HL-60/S4 treated with phorbol 12-myristate 13-acetate at 8.2 ng/mL for 4 days and 3 days (cell line): ENCODE measurements around the gene STK32C.
"Not testable (repeated sequence)": the region's sequence is repeated elsewhere in the genome, so short reads cannot be mapped to it uniquely, and the experiment has no call there.

Experiments used
- in situ Hi-C: fragments of 300-500 bp; cut with MboI; formaldehyde crosslinking; loops from 2 replicates; pipeline ENCODE4 v1.15.0; 2022; ENCODE audit warnings: low sequenced_read_pairs

STK32C gene

DNA sequence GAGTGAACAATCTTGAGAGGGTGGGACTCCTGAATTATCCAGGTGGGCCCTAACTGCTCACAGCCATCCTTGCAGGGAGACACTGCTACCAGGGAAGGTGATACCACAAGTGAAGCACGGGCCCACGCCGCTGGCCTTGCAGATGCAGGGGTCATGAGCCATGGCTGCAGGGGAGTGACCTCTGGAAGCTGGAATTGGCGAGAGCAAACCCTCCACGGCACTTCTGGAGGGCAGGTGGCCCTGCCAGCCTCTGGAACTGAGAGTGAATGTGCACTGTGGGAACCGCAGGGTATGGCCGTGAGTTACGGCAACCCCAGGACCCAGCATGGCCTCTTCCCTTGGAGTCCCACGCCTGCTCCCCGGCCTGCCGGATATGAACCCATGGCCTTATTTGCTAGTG, 37.5 kb downstream of the STK32C start:
- in situ Hi-C loops = no loop called here

DNA sequence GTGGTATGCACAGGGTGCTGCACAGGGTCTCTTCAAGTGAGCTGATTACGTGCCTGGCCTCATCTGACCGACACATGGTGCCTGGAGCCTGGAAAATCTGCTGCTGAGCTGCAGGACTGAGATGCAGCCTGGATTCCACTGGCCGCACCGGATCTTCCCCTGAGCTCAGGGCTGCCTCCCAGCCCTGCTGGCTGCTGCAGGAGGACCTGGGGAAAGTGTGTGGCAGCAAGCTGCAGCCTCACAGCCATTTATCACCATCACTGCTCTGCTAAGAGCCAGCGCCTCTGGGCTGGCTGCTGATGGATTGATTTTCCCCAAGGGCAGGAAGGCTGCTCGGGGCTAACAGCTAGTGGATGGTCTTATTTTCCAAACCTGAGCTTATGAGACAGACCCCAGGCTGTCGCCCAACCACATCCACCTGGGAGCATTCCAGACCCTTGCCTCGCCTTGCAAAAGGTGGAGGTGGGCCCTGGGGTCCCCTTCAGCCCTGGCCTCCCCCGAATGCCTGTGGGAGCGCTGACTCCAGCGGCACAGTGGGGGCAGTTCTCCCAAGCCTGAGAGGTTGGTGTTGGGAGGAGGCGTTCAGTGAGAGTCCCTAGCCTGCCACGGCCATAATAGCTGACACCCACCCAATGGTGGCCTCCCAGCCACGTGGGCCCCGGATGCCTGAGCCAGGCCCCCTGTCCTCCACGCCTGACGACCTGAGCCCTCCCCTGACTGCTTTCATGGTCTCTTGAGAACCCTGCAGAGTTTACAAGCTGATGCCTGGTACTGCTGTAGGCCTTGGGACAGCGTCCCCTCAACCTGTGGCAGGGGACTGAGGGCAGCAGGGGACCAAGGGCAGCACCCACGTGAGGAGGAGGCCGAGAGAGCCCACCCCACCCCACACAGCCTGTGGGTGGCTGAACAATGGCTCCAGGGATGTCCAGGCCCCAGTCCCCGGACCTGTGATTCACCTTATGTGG, 38.2 kb downstream of the STK32C start:
- in situ Hi-C loops = no loop called here

DNA sequence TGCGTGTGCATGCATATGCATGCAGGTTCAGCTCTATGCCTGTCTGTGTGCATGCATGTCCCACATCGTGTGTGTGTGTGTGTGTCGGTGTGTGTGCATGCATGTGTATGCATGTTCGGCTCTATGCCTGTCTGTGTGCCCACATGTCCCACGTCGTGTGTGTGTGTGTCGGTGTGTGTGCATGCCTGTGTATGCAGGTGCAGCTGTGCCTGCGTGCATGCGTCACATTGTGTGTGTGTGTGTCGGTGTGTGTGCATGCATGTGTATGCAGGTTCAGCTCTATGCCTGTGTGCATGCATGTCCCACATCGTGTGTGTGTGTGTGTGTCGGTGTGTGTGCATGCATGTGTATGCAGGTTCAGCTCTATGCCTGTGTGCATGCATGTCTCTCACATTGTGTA, 39.8 kb downstream of the STK32C start:
- in situ Hi-C loops = not testable (repeated sequence)

DNA sequence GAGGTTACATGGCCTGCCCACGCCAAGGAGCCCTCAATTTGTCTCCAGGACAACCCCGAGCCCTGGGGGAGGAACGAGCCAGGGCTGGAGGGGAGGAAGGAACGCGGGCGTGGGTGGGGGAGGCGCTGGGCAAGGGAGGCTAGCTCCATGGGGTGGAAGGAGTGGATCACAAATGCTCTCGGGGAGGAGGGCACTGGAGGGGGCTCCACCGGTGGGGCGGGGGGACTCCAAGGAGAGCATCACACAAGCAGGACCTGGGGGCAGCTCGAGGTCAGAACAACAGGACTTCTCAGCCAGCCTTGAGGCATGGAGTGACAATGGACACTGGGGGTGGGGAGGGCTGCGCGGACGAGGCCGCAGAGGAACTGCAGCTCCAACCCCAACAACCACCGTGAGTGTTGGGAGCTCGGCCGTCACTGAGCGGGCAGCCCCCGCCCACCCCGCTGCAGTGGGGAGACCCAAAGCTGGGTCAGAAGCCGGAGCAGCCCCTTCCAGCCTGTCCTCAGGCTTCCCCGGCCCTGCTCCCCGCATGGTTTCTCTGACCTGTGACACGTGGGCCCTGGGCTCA, 41.1 kb downstream of the STK32C start:
- in situ Hi-C loops = no loop called here

GRCh38 chr10:132265890-132266496, 41.8 kb downstream of the STK32C start:
- in situ Hi-C loops = no loop called here

DNA sequence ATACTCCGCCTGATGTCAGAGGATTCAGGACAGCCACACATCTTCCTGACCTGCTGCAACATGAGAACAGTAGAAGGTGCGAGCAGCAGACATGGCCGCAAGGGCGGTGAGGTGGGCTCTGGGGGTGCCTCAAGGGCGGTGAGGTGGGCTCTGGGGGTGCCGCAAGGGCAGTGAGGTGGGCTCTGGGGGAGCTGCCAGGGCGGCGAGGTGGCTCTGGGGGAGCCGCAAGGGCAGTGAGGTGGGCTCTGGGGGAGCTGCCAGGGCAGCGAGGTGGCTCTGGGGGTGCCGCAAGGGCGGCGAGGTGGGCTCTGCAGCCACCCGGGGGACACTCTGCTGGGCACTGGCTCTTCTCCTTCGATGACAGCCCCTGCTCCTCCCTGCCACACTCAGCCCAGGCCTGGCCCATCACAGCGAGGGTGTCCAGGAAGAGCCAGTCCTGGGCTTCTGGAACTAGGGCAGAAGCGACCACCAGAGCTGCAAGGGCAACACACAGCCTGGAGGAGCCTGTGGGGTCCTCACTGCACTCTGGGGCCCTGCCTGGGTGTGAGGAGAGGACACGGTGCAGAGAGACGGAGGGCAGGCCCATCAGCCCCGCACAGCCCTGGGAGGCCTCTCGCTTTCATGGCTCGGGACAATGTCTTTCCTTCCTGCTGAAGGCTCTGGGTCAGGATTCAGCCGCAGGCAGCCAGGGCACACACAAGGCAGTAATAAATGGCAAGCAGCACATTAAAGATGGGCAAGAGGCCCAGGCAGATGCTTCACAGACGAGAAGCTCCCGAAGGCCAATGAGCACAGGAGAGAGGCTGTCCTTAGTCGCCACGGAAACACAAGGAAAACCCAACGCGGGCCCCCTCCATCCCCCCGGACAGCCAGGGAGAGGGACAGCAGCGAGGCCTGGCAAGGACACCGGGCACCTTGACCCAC, 42.5 kb downstream of the STK32C start:
- in situ Hi-C loops = no loop called here

GRCh38 chr10:132264306-132264950, 43.3 kb downstream of the STK32C start:
- in situ Hi-C loops = no loop called here

GRCh38 chr10:132263866-132264265, 43.9 kb downstream of the STK32C start:
- in situ Hi-C loops = no loop called here

GRCh38 chr10:132259702-132260482, 47.9 kb downstream of the STK32C start:
- in situ Hi-C loops = no loop called here

DNA sequence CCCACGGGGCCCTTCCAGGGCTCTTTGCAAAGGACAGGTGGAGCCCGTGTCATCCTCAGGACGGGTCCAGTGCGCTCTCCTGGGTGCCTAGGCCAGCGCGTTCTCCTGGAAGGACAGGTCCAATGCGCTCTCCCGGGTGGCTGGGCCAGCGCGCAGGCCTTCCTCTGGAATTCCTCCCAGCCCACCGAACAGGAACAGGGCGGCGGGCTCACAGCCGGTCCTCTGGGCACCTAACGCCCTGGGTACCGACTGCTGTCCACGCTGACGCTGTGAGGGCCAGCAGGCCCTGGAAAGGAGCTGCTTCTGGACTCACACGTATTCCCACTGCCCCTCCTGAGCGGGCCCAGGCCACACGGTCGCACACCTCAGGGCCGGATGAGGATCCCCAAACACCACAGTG, 49.3 kb downstream of the STK32C start:
- in situ Hi-C loops = no loop called here

DNA sequence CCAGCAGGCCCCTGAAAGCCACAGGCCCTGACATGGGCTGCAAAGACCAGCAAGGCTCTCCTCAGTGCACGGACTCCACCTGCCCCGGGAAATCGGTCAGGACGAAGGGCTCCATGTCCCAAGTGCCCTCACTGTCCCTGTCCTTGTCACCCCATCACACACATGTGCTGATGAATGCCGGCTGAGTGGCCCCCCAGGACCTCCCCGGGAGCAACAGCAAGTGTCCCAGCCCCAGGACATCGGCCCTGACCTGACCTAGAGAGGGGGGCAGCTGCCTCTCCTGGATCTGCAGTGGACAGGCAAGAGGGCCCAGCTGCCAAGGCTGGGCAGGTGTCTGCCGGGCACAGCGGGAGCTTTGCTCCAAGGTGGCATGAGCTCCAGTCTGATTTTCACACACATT, 49.8 kb downstream of the STK32C start:
- in situ Hi-C loops = no loop called here

GRCh38 chr10:132257271-132257670, 50.5 kb downstream of the STK32C start:
- in situ Hi-C loops = no loop called here

DNA sequence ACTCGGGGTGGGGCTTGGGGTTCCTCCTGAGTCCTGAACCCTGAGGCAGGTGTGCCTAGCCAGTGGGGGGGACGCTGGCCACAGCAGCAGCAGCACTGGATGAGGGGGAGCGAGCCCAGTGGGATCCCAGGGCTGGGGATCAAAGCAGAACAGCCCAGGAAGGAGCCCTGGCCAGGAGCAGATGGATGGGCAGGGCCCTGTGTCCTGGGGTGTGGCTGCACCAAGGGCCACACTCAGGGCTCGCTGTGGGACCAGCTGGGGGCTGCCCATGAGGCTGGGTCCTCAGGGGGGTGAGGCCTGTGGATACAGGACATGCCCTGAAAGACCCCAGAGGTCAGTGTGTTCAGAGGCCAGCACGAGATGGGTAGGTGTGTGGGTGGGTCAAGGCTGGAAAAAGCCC, 50.9 kb downstream of the STK32C start:
- in situ Hi-C loops = no loop called here

DNA sequence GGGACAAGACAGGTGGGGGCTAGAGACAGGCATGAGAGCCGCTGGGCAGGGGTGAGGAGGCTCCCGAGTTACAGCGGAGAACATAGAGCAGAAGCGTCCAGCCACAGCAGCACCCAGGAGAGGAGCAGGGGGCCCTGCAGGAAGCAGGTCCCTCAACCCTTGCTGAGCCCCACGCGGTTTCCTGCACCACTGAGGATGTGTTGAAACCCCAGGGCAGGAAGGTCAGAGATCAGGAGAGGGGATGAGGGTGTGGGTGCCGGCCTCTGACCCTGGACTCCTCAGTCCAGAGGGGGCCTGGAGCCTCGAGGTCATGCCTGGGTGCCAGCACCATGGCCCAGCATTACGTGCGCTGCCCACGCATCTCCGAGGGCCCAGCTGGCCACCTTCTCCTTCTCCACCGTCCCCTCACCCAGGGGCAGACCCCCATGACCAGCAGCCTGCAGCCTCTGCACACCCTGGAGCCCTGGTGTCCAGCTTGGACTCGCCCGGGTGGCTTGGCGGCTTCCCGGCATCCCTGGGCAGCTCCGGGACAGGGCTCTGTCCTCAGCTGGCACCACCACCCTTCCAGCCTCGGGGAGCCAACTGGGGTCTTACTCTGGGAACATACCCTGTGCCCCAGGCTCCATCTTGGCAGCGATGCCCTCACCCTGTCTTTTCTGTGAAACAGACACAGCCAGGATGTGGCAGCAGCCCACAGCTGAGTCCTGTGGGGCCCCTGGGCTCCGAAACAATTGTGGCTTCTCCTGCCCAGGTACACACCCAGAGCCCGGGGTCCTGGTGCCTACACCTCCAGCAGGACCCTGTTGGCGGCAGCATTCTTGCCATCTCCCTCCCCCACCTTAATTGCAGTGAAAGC, 52.0 kb downstream of the STK32C start:
- in situ Hi-C loops = no loop called here

- in situ Hi-C loops = no loop called here
Observed at GRCh38 chr10:132254841-132255240, 52.9 kb downstream of the STK32C start.

- in situ Hi-C loops = no loop called here
Observed at GRCh38 chr10:132253092-132253687, 54.6 kb downstream of the STK32C start.

- in situ Hi-C loops = no loop called here
Observed at GRCh38 chr10:132252412-132252811, 55.3 kb downstream of the STK32C start.

DNA sequence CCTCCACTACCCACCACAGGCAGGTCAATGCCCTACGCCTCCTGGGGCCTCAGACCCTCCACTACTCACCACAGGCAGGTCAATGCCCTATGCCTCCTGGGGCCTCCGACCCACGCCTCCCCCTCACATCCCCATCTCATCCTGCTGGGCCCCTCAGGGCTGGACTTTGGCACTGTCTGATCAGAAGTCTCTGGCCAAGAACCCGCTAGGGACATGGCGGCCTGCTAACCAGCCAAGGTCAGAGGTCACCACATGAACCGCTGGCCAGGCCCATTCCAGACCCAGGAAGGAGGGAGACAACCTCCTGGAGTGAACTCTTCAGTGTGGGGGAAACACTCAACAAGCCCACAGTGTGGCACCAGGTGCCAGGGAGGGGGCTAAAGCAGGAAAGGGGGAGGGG, 55.8 kb downstream of the STK32C start:
- in situ Hi-C loops = no loop called here
